ENCODE data around the gene ZC3H7B.
"Not testable (repeated sequence)": the region's sequence is repeated elsewhere in the genome, so short reads cannot be mapped to it uniquely, and the experiment has no call there.

ZC3H7B gene

DNA sequence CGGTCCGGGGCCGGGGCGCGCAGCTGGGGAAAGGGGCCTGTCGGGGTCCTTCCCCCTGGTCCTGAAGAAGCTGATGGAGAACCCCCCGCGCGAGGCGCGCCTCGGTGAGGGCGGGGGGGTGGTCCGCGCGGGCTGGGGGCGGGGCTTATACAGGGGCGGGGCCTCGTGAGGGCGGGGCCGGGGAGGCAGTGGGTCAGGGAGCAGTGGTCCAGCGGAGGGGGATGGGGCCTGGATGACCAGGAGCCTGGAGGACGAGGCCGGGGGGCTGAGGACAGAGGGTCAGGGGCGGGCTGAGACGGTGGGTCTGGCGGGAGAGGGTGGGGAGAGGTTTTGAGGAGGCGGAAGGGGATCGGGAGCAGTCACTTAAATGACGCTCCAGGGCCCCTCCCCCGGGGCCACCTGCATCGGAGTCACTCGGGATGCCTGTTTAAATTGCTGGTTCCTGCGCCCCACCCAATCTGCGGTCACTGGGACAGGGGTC, 80.8 kb downstream of the ZC3H7B start:
- no peak for DNase-seq (ENCODE audit: low read depth, low spot score)

- no peak for DNase-seq (ENCODE audit: low read depth, low spot score)
These were observed 81.3 kb downstream of the ZC3H7B start for GRCh38 chr22:41382610-41383009.

DNA sequence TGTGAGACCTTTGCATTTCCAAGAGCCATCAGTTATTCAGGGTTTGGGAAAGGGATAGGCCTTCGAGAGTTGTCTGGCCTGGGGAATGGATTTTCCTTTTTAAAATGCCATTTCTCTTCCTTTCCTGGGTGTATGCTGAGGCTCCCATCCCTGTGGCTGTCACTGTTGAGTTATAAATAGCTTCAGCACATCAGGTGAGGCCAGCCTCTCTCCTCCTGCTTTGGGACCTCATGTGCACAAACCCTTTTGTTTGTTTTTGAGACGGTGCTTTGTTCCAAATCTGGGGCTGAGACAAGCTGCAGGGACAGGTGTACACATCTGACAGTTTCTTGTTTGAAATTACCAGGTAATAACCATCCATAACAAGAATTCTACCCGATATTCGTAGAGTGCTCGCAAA, 81.8 kb downstream of the ZC3H7B start:
- DNase-seq (ENCODE audit: low read depth, low spot score) = no peak

GRCh38 chr22:41384128-41384527, 82.8 kb downstream of the ZC3H7B start:
- DNase-seq (ENCODE audit: low read depth, low spot score) = no peak

DNA sequence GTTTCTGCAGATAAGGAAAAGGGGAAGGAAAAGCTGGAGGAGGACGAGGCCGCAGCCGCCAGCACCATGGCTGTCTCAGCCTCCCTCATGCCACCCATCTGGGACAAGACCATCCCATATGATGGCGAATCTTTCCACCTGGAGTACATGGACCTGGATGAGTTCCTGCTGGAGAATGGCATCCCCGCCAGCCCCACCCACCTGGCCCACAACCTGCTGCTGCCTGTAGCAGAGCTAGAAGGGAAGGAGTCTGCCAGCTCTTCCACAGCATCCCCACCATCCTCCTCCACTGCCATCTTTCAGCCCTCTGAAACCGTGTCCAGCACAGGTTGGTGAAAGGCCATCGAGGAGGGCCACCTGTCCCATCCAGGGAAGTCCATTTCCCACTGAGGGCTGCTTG, 86.0 kb downstream of the ZC3H7B start:
- DNase-seq (ENCODE audit: low read depth, low spot score) = no peak

DNA sequence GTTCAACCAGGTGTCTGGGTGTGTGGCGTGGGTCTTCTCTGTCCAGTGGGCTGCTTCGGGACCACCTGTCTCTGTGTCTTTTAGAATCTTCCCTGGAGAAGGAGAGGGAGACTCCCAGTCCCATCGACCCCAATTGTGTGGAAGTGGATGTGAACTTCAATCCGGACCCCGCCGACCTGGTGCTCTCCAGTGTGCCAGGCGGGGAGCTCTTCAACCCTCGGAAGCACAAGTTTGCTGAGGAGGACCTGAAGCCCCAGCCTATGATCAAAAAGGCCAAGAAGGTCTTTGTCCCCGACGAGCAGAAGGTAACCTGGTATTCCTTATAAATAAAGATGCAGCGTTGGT, 92.7 kb downstream of the ZC3H7B start:
- DNase-seq (ENCODE audit: low read depth, low spot score) = no peak

- DNase-seq (ENCODE audit: low read depth, low spot score) = no peak
These were observed 94.4 kb downstream of the ZC3H7B start for GRCh38 chr22:41395531-41396240.

DNA sequence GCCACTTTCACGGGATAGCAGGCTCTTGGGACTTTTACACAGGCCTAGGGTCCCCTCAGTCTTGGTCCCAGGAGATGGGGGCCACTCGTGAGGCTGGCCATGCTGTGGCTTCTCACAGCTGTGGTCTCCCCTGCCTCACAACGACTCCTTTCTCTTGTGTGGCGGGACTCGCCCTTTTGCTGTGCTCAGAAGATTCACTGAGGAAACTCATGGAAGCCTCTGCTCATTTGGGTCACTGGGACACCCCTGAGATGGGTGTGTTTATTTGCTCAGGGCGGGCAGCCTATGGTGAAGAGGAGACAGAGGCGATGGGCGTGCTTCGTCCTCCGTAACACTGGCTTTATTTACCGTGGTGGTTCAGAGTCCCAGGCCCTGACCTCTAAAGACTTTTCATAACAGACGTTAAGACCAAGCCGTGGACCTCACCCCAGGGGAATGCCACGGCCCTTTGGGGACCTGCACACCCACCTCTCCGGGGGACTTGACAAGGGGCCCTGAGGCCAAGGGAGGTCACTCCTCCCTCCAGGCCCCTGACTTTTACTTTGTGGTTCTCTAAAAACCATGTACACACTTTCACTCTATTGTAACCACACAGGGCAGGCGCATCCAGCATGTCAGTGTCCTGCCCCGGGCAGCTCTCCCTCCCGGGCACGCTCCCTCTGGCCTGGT, 96.0 kb downstream of the ZC3H7B start:
- no peak for DNase-seq (ENCODE audit: low read depth, low spot score)

GRCh38 chr22:41398921-41399320, 97.6 kb downstream of the ZC3H7B start:
- DNase-seq (ENCODE audit: low read depth, low spot score) = no peak

- DNase-seq (ENCODE audit: low read depth, low spot score) = no peak
These were observed 100.7 kb downstream of the ZC3H7B start for GRCh38 chr22:41401781-41402648.

DNA sequence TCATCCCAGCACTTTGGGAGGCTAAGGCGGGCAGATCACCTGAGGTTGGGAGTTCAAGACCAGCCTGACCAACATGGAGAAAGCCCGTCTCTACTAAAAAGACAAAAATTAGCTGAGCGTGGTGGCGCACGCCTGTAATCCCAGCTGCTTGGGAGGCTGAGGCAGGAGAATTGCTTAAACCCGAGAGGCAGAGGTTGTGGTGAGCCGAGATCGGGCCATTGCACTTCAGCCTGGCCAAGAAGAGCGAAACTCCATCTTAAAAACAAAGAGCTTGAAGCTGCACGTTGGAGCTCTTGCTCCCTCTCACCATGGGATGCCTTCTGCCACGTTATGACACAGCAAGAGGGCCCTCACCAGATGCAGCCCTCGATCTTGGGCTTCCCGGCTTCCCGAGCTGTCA, 101.5 kb downstream of the ZC3H7B start:
- not testable (repeated sequence) for DNase-seq (ENCODE audit: low read depth, low spot score)

DNA sequence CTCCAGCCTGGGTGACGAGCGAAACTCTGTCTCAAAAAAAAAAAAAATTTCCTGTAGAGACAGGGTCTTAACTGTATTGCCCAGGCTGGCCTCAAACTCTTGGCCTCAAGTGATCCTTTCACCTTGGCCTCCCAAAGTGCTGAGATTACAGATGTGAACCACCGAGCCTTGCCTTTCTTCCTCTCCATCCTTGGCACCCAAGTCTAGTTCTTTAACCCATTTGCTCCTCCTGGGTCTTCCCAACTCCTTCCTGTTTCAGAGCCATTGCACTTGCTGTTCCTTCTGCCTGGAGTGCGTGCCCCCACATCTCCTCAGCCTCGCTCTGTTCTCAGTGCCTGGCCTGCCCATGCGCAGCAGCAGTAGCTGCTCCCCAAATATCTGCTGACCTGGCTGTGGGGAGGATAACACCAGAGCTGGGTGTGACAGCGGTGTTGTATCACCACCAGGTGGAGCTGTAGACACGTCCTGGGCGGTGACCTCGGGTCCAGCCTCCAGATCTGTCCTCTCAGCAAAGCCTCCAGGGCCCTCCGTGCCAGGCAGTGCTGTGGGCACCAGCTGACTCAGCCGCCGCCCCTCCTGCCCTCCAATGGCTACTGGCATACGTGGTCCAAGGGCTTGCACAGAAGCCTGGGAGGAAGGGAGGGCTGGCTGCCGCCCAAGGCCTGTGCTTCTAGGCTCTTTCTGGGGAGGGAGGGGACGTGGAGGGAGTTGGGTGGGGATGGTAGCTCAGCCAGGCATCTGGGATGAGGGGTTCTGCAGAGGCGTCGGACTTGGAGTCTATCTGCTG, 102.4 kb downstream of the ZC3H7B start:
- DNase-seq (ENCODE audit: low read depth, low spot score) = peak; percentile 78

DNA sequence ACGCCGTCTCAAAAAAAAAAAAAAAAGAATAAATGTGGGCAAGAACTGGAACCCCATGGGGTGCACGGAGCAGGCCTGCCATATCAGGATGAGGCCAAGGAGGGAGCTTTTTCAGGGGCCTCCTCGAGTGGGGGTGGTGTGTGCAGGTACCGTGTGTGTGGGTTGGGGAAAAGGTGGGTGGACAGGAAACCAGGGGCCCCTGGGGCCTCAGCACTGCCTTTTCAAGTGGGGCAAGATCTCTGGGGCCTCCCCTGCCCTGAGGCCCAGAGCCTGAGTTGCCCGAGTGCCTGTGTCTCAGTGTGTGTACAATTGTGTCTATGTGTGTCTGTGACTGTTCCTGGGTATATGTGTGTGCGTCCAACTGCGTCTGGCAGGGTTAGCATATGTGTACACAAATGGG, 104.3 kb downstream of the ZC3H7B start:
- no peak for DNase-seq (ENCODE audit: low read depth, low spot score)

DNA sequence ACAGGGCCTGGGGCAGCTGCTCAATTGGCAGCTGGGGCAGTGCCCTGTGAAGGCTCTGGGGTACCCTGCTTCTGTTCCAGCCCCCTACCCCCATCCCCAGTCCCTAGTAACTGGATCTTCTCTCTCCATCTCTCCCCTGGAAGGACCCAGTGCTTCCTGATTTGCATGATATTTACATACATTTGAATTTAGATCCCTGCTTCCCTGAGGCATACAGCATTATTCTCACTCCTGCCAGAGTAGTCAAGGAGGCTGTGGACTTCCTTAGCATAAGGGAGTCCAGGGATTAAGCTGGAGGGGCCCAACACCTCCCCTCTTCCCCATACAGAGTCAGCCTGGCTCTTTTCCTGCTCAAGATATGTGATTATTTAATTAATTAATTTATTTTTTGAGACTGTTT, 105.1 kb downstream of the ZC3H7B start:
- no peak for DNase-seq (ENCODE audit: low read depth, low spot score)

- no peak for DNase-seq (ENCODE audit: low read depth, low spot score)
These were observed 106.1 kb downstream of the ZC3H7B start for GRCh38 chr22:41407433-41407832.

- DNase-seq (ENCODE audit: low read depth, low spot score) = no peak
These were observed 107.3 kb downstream of the ZC3H7B start for GRCh38 chr22:41408665-41409064.

Measured in iPS DF 19.7 (cell line).